Bladder microvascular endothelial cell (primary cell): Measurements from ENCODE around the gene TBX3. TPM values are rescaled to one million over a fixed set of nuclear protein-coding genes. Genes with fewer than 3 reads are reported as not detected.

ENCODE experiments used
- total RNA-seq: library from RNA; depleted of rRNA; stranded (reverse); fragments of >200 nt; gene quantifications from 2 replicates; pipeline ENCODE4 v1.2.3, GENCODE V29; 2014

Gene TBX3
- total RNA-seq: 4.5 and 6.6 TPM in 2 replicates

GRCh38 chr12:114684098-114684869 is at the start of gene TBX3:
Gene TBX3, minus strand, starts transcription at chr12:114684175. Its CDS starts 975 bp downstream, at chr12:114683200.

